PC-3 (cell line): ENCODE results near the gene CYTH1.

Source experiments
- CTCF ChIP-seq: fragments of 300-600 bp; sonication (generic); conservative IDR thresholded peaks from 2 replicates; pipeline ENCODE4 v1.5.1; 2017; ENCODE audit warnings: antibody characterized with exemption, low read depth, mild to moderate bottlenecking, low read length
- EZH2 ChIP-seq: fragments of 300-600 bp; sonication (generic); IDR thresholded peaks from one replicate; pipeline ENCODE4 v1.6.1; 2017; ENCODE audit warnings: antibody characterized with exemption, mild to moderate bottlenecking, low read length; ENCODE audit not compliant: unreplicated experiment
- EZH2phosphoT487 ChIP-seq: fragments of 300-600 bp; sonication (generic); IDR thresholded peaks from 2 replicates; pipeline ENCODE4 v1.6.1; 2018; ENCODE audit warnings: mild to moderate bottlenecking, antibody characterized with exemption, low read length, borderline replicate concordance

- no peak for TF ChIP-seq CTCF
- no peak for TF ChIP-seq EZH2
- TF ChIP-seq EZH2phosphoT487, result no peak
Observed at GRCh38 chr17:78724544-78724943, 57.5 kb downstream of the CYTH1 start.
